Activated B cell treated with CpG ODN at 0.5 μM for 24 hours (primary cell): ENCODE results near the gene PNLIPRP2. TPM values are rescaled to one million over a fixed set of nuclear protein-coding genes. Genes with fewer than 3 reads are reported as not detected.

Source experiments
- ATAC-seq: fragments of 200-7000 bp; cut with Tn5 transposase; one replicate; pipeline ENCODE4 v1.10.0; 2021; ENCODE audit warnings: low read depth, mild to moderate bottlenecking, moderate library complexity
- CTCF ChIA-PET: fragments of 350-600 bp; sonication (Branson Sonifier 250); formaldehyde crosslinking; loops from one replicate; lab custom pipeline; 2021; ENCODE audit warnings: antibody characterized with exemption; lab: Charles Lee
- POLR2A ChIA-PET: fragments of 350-600 bp; sonication (Branson Sonifier 250); formaldehyde crosslinking; loops from one replicate; lab custom pipeline; 2021; ENCODE audit warnings: antibody characterized with exemption; lab: Charles Lee
- DNase-seq: peaks from one replicate; pipeline ENCODE4 v3.0.0; 2022
- H3K27ac Mint-ChIP-seq: one replicate; pipeline ENCODE4 v1.8.0; 2020; ENCODE audit warnings: mixed read lengths
- H3K27me3 Mint-ChIP-seq: one replicate; pipeline ENCODE4 v1.8.0; 2021; ENCODE audit warnings: mixed read lengths
- H3K36me3 Mint-ChIP-seq: one replicate; pipeline ENCODE4 v1.8.0; 2021; ENCODE audit warnings: low read depth, mixed read lengths
- H3K4me1 Mint-ChIP-seq: one replicate; pipeline ENCODE4 v1.8.0; 2021; ENCODE audit warnings: mixed read lengths
- H3K4me3 Mint-ChIP-seq: one replicate; pipeline ENCODE4 v1.8.0; 2020; ENCODE audit warnings: mild to moderate bottlenecking, mixed read lengths
- H3K9me3 Mint-ChIP-seq: one replicate; pipeline ENCODE4 v1.8.0; 2020; ENCODE audit warnings: mixed read lengths
- CTCF ChIP-seq: fragments of 200-600 bp; IDR thresholded peaks from one replicate; pipeline ENCODE4 v1.8.0; 2022; ENCODE audit warnings: antibody characterized with exemption, mild to moderate bottlenecking
- intact Hi-C: fragments of 100-400 bp; cut with micrococcal nuclease; formaldehyde crosslinking; loops from one replicate; pipeline ENCODE4 v1.15.1; 2024
- total RNA-seq: library from RNA; stranded (reverse); gene quantifications from 2 replicates; pipeline ENCODE4 v1.2.3, GENCODE V29; 2022

PNLIPRP2 gene
- total RNA-seq, 1 donor from 2014 or later = not detected

DNA sequence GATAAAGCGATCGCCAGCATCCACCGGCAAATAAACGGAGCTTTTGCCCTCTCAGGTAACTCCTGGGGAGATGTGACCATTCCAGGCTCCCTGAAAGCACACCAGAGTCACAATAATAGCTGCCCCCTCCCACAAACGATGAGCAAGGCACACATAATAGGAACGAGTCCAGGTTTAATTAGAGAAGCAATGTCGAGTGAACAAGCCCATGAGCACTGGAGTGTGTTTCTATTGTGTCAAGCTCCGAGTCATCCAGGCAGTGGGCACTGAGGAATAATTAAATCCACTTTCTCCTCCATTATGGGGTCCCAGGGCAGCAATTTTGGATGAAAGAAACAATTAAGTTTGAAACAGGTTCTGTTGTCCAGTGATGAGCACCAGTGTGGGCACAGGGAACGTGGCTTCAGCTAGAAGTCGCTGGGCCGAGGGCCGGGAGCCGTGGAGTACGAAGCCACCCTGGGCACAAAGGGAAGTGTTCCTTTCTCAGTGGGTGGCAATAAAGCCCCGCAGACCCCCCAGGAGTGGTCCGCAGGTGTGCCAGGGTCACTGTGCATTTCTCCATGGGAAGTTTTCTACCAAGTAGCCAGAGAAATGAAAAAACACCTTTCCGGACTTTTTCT lies 12.0 kb downstream of the PNLIPRP2 start:
- H3K27me3 Mint-ChIP-seq = no peaks in the 10 kb centered on the region
- intact Hi-C loops = no loop called here
- H3K4me1 Mint-ChIP-seq = no peaks in the 10 kb centered on the region
- H3K9me3 Mint-ChIP-seq = no peaks in the 10 kb centered on the region
- no peaks in the 10 kb centered on the region for H3K36me3 Mint-ChIP-seq
- H3K27ac Mint-ChIP-seq = no peak overlapping the region
- DNase-seq = no peak
- ChIA-PET POLR2A (no interaction called here), CTCF (no interaction called here)
- no peak for ATAC-seq
- TF ChIP-seq CTCF = no peak
- H3K4me3 Mint-ChIP-seq = no peak overlapping the region

DNA sequence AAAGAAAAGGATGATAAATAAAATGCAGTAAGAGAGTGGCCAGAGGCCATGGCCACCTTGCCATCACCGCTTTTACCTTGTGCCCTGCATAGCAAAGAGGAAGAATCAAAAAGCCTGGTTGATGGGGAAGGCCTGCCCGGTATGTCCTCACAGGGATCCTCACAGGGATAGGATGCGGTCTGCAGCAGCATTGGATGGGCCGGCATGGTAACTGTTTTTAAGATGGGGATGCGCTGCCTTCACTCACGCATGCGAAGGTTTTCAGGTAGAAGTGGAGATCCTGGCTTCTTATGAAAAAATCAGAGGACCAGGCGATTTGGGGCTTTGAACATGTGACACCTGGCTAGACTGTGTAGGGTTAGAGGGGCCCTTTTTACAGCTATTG lies 12.5 kb downstream of the PNLIPRP2 start:
- Mint-ChIP-seq H3K27ac (no peak overlapping the region), H3K9me3 (no peaks in the 10 kb centered on the region)
- CTCF ChIA-PET = no interaction called here

DNA sequence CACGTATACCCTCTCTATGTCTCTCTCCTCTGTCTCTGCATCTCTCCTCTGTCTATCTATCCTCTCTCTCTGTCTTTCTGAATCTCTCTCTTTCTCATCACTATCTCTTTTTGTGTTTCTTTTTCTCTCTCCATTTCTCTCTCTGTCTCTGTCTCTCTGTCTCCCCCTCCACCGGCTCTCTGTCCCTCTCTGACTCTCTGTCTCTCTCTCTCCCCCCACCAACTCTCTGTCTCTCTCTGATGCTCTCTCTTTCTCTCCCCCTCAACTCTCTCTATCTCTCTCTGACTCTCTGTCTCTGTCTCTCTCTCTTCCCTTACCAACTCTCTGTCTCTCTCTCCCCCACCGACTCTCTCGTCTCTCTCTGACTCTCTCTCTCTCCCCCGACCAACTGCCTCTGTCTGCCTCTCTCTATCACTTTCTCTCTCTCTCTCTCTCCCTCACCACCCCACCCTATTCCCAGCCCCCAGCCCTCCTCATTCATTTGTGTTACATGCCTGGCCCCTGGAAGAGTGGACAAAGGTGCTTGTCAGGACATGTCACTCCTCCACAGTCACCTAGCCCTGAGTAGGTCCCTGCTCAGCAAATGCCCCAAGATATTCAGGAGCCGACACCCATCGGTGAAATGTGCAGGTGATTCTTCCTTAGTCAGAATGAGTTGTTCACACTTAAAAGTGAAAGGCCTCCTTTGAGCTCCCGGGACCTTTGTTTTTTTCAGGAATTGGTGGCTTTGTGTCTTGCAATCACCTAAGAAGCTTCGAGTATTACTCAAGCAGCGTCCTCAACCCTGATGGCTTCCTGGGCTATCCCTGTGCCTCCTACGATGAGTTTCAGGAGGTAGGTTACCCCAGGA lies 13.6 kb downstream of the PNLIPRP2 start:
- Mint-ChIP-seq H3K27ac (no peak overlapping the region), H3K4me1 (no peaks in the 10 kb centered on the region), H3K9me3 (peaks cover 1% of the 10 kb centered on the region), H3K4me3 (no peak overlapping the region), H3K36me3 (no peaks in the 10 kb centered on the region), H3K27me3 (no peaks in the 10 kb centered on the region)
- ATAC-seq = no peak
- POLR2A ChIA-PET = no interaction called here
- CTCF ChIA-PET = no interaction called here
- DNase-seq = no peak
- TF ChIP-seq CTCF = no peak
- intact Hi-C loops = no loop called here

More for the DNA sequence above, 12.5 kb downstream of the PNLIPRP2 start:
- H3K4me1 Mint-ChIP-seq = no peaks in the 10 kb centered on the region
- TF ChIP-seq CTCF = no peak
- intact Hi-C loops = no loop called here
- POLR2A ChIA-PET = no interaction called here
- no peak overlapping the region for H3K4me3 Mint-ChIP-seq
- no peaks in the 10 kb centered on the region for H3K36me3 Mint-ChIP-seq
- no peak for ATAC-seq
- DNase-seq = no peak
- H3K27me3 Mint-ChIP-seq = no peaks in the 10 kb centered on the region

GRCh38 chr10:116636385-116636784 lies 15.6 kb downstream of the PNLIPRP2 start:
- DNase-seq = no peak
- POLR2A ChIA-PET = no interaction called here
- no peak for TF ChIP-seq CTCF
- no peaks in the 10 kb centered on the region for H3K27me3 Mint-ChIP-seq
- H3K9me3 Mint-ChIP-seq = peaks cover 7% of the 10 kb centered on the region
- no peak for ATAC-seq
- no peak overlapping the region for H3K27ac Mint-ChIP-seq
- intact Hi-C loops = no loop called here
- no peaks in the 10 kb centered on the region for H3K4me1 Mint-ChIP-seq
- CTCF ChIA-PET = no interaction called here
- H3K36me3 Mint-ChIP-seq = no peaks in the 10 kb centered on the region
- H3K4me3 Mint-ChIP-seq = no peak overlapping the region

DNA sequence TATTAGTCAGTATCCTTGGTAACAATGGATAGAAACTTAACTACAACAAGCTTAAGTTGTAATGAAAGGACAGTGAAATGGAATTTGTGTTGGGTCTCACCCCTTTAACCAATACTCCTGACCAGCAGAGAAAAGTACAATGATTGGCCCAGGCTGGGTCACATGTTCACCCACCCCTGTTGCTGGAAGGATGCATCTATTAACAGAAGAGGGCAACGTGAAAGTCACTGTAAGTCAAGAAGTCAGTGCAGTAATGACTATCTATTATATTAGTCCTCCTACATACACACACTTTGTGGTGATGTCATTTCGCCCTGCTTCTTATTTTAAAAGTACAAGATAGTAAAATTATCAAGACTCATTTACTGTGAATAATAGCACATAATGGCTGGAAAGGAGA lies 16.2 kb downstream of the PNLIPRP2 start:
- Mint-ChIP-seq H3K4me3 (no peak overlapping the region), H3K27me3 (no peaks in the 10 kb centered on the region), H3K36me3 (no peaks in the 10 kb centered on the region), H3K4me1 (no peaks in the 10 kb centered on the region), H3K9me3 (peaks cover 7% of the 10 kb centered on the region), H3K27ac (no peak overlapping the region)
- ChIA-PET POLR2A (no interaction called here), CTCF (no interaction called here)
- no peak for DNase-seq
- no peak for ATAC-seq
- no peak for TF ChIP-seq CTCF
- intact Hi-C loops = no loop called here
